OCI-LY7 (cell line): ENCODE results near the gene MRPS27.

ENCODE experiments used
- CTCF ChIP-seq: fragments of 200-600 bp; sonication (generic); conservative IDR thresholded peaks from 2 replicates; pipeline ENCODE4 v1.5.1; 2014; ENCODE audit warnings: mild to moderate bottlenecking, antibody characterized with exemption, low read length, moderate library complexity, mixed read lengths
- EZH2phosphoT487 ChIP-seq: fragments of 200-600 bp; sonication (generic); IDR thresholded peaks from 2 replicates; pipeline ENCODE4 v1.6.1; 2018; ENCODE audit warnings: low read depth, borderline replicate concordance, mild to moderate bottlenecking, mixed run types, antibody characterized with exemption, low read length, moderate library complexity, mixed read lengths

- TF ChIP-seq CTCF = no peak
- no peak for TF ChIP-seq EZH2phosphoT487
These were observed 64.8 kb downstream of the MRPS27 start for GRCh38 chr5:72255237-72255636.
